HepG2 (cell line): ENCODE results near the gene CLBA1. TPM values are rescaled to one million over a fixed set of nuclear protein-coding genes. Genes with fewer than 3 reads are reported as not detected.
A peak's percentile ranks its signal among the peaks of the same experiment; 100 is the strongest.

Experiments
- ATAC-seq: fragments of 200-7000 bp; cut with Tn5 transposase; 3 replicates; pipeline ENCODE4 v1.9.1; 2020; ENCODE audit warnings: mild to moderate bottlenecking, moderate library complexity
- BruUV-seq: library from RNA; stranded (reverse); fragments of 400-500 nt; replicated peaks from 2 replicates; lab custom pipeline; 2021; lab: Mats Ljungman, UMichigan
- CTCF ChIA-PET: fragments of 300-600 bp; formaldehyde crosslinking; extraction: SDS; loops from one replicate; lab custom pipeline; 2021; ENCODE audit warnings: low total read pairs, inconsistent platforms, low intra/inter-chr PET ratio; lab: Yijun Ruan, JAX
- POLR2A ChIA-PET: fragments of 350-600 bp; sonication (Branson Sonifier 250); formaldehyde crosslinking; loops from one replicate; lab custom pipeline; 2020; ENCODE audit warnings: antibody characterized with exemption, inconsistent platforms; lab: Yijun Ruan, JAX
- DNase-seq: peaks from one replicate; pipeline ENCODE4 v3.0.0-alpha.2; 2015; ENCODE audit warnings: low spot score
- FAIRE-seq: peaks from 3 replicates; lab custom pipeline; 2011; peaks lifted over from hg19 to GRCh38; lab: Jason Lieb, UNC
- H2AFZ ChIP-seq: one replicate; pipeline ENCODE4 v1.6.1; 2011; ENCODE audit warnings: low read length, inconsistent platforms
- H3K27ac ChIP-seq: fragments of 300-600 bp; 3 replicates; pipeline ENCODE4 v1.8.0; 2011; ENCODE audit warnings: mixed run types, mild to moderate bottlenecking, mixed read lengths, low read length, inconsistent platforms; ENCODE audit not compliant: insufficient read depth; ENCODE audit errors: extremely low read length
- H3K27me3 ChIP-seq, 2 experiments: fragments of 200-600 bp in 1 of 2; 2 replicates in 1 of 2; 3 replicates in 1 of 2; pipeline versions ENCODE4 v1.6.0 to v1.8.0; 2011; ENCODE audit warnings: low read length in 2 of 2, mild to moderate bottlenecking in 2 of 2, moderate library complexity in 2 of 2, inconsistent platforms in 1 of 2; ENCODE audit not compliant: insufficient read depth in 2 of 2, control insufficient read depth in 1 of 2
- H3K36me3 ChIP-seq, 2 experiments: fragments of 200-600 bp in 1 of 2; replicated peaks in 1 of 2; 2 replicates in 1 of 2; 3 replicates in 1 of 2; pipeline versions ENCODE4 v1.5.1 to v1.8.0; 2011; ENCODE audit warnings: low read length in 2 of 2, inconsistent platforms in 1 of 2; ENCODE audit not compliant: insufficient read depth in 2 of 2, control insufficient read depth in 1 of 2
- H3K4me1 ChIP-seq: 2 replicates; pipeline ENCODE4 v1.5.1; 2012; ENCODE audit warnings: low read length, inconsistent platforms; ENCODE audit not compliant: insufficient read depth
- H3K4me2 ChIP-seq: 2 replicates; pipeline ENCODE4 v1.6.0; 2011; ENCODE audit warnings: low read depth, low read length, inconsistent platforms
- H3K4me3 ChIP-seq, 3 experiments: fragments of 200-600 bp in 1 of 3; sonication (generic), shearing (Covaris generic) in 1 of 3; replicated peaks in 1 of 3; 2 replicates each; pipeline ENCODE4 v1.5.1; 2011 to 2016; ENCODE audit warnings: low read length in 3 of 3, inconsistent platforms in 2 of 3, low read depth in 2 of 3, mild to moderate bottlenecking in 2 of 3, control low read depth in 1 of 3, mixed read lengths in 1 of 3; ENCODE audit not compliant: insufficient read depth in 1 of 3
- H3K79me2 ChIP-seq: one replicate; pipeline ENCODE4 v1.6.1; 2011; ENCODE audit warnings: low read length, inconsistent platforms; ENCODE audit not compliant: insufficient read depth
- H3K9ac ChIP-seq: 2 replicates; pipeline ENCODE4 v1.6.0; 2011; ENCODE audit warnings: mild to moderate bottlenecking, low read depth, low read length, inconsistent platforms; ENCODE audit not compliant: insufficient read depth
- H3K9me3 ChIP-seq: 2 replicates; pipeline ENCODE4 v1.5.1; 2012; ENCODE audit warnings: mild to moderate bottlenecking, low read length
- H4K20me1 ChIP-seq: 2 replicates; pipeline ENCODE4 v1.6.0; 2011; ENCODE audit warnings: inconsistent platforms, mild to moderate bottlenecking, low read length, moderate library complexity; ENCODE audit not compliant: insufficient read depth
- ARNT ChIP-seq: fragments of 450-650 bp; IDR thresholded peaks from 2 replicates; pipeline ENCODE4 v1.6.1; 2017
- CAMTA2 ChIP-seq: sonication (generic); formaldehyde crosslinking; IDR thresholded peaks from 2 replicates; pipeline ENCODE4 v1.4.0; 2020; ENCODE audit warnings: mild to moderate bottlenecking, missing genetic modification reagents, borderline replicate concordance
- MXI1 ChIP-seq: IDR thresholded peaks from 3 replicates; pipeline ENCODE4 v1.6.1; 2012; ENCODE audit warnings: low read depth, low read length, inconsistent platforms, borderline replicate concordance
- NFE2 ChIP-seq: sonication (generic); formaldehyde crosslinking; IDR thresholded peaks from 2 replicates; pipeline ENCODE4 v1.4.0; 2020; ENCODE audit warnings: missing genetic modification reagents
- PPARG ChIP-seq: conservative IDR thresholded peaks from 2 replicates; pipeline ENCODE4 v1.6.1; 2016; ENCODE audit warnings: missing biosample characterization, missing genetic modification reagents
- WIZ ChIP-seq: sonication (generic); formaldehyde crosslinking; IDR thresholded peaks from 2 replicates; pipeline ENCODE4 v1.5.1; 2020; ENCODE audit warnings: mild to moderate bottlenecking, missing genetic modification reagents
- ZC3H4 ChIP-seq: sonication (generic); formaldehyde crosslinking; IDR thresholded peaks from 2 replicates; pipeline ENCODE4 v1.4.0; 2020; ENCODE audit warnings: missing genetic modification reagents, borderline replicate concordance
- ZNF230 ChIP-seq: sonication (generic); formaldehyde crosslinking; IDR thresholded peaks from 2 replicates; pipeline ENCODE4 v1.4.0; 2020; ENCODE audit warnings: mild to moderate bottlenecking, missing genetic modification reagents
- ZNF260 ChIP-seq: sonication (generic); formaldehyde crosslinking; IDR thresholded peaks from 2 replicates; pipeline ENCODE4 v1.4.0; 2020; ENCODE audit warnings: missing genetic modification reagents, low read depth, mild to moderate bottlenecking, borderline replicate concordance
- ZNF30 ChIP-seq: sonication (generic); formaldehyde crosslinking; IDR thresholded peaks from 2 replicates; pipeline ENCODE4 v1.5.0; 2020; ENCODE audit warnings: mild to moderate bottlenecking, missing genetic modification reagents
- ZNF501 ChIP-seq: sonication (generic); formaldehyde crosslinking; IDR thresholded peaks from 2 replicates; pipeline ENCODE4 v1.5.1; 2020; ENCODE audit warnings: mild to moderate bottlenecking, moderate library complexity, missing genetic modification reagents
- ZNF607 ChIP-seq: sonication (generic); formaldehyde crosslinking; IDR thresholded peaks from 2 replicates; pipeline ENCODE4 v1.5.1; 2020; ENCODE audit warnings: missing genetic modification reagents, mild to moderate bottlenecking, borderline replicate concordance
- ZNF614 ChIP-seq: IDR thresholded peaks from 2 replicates; pipeline ENCODE4 v1.6.1; 2018; ENCODE audit warnings: missing biosample characterization, missing genetic modification reagents, inconsistent platforms, borderline replicate concordance
- ZNF775 ChIP-seq: sonication (generic); formaldehyde crosslinking; IDR thresholded peaks from 2 replicates; pipeline ENCODE4 v1.4.0; 2020; ENCODE audit warnings: missing genetic modification reagents, mild to moderate bottlenecking, moderate library complexity, borderline replicate concordance
- WGBS: methylation state at CpG from one replicate; pipeline ENCODE4 v1.1.6; 2017; ENCODE audit warnings: low lambda C conversion rate; 5-methylcytosine and 5-hydroxymethylcytosine counted together
- in situ Hi-C: cut with HindIII; loops from 2 replicates; pipeline ENCODE4 v1.10.0; 2017; ENCODE audit warnings: low pct_unique_long_range_greater_than_20kb; ENCODE audit not compliant: extremely low pct_ligation_motif_present
- intact Hi-C: fragments of 100-400 bp; cut with micrococcal nuclease; formaldehyde crosslinking; loops from one replicate; pipeline ENCODE4 v1.10.0; 2022; ENCODE audit not compliant: unreplicated experiment
- polyA plus RNA-seq, 8 experiments: library from polyadenylated mRNA; depleted of rRNA in 3 of 8; stranded (reverse) in 7 of 8; unstranded in 1 of 8; fragments of >200 nt; fragmentation: Illumina TruSeq in 4 of 8; extraction: Trizol in 4 of 8; gene quantifications; 2 replicates each; pipeline versions ENCODE4 v1.2.1 to v1.2.3, GENCODE V29; 2011 to 2016; ENCODE audit warnings: low read depth in 4 of 8, missing spikeins in 1 of 8, mixed read lengths in 1 of 8; ENCODE audit not compliant: insufficient read depth in 1 of 8
- total RNA-seq, 5 experiments: library from RNA; depleted of rRNA; stranded (reverse); fragments of >200 nt; fragmentation: Illumina TruSeq; extraction: Trizol; gene quantifications; 2 replicates each; pipeline ENCODE4 v1.2.3, GENCODE V29; 2016; ENCODE audit warnings: low read depth in 1 of 5
- TF ChIP-seq, protein P1 (sequence below): sonication (generic); formaldehyde crosslinking; IDR thresholded peaks from 2 replicates; pipeline ENCODE4 v1.4.0; 2020; ENCODE audit warnings: missing genetic modification reagents, borderline replicate concordance
- TF ChIP-seq, protein P2 (sequence below): sonication (generic); formaldehyde crosslinking; IDR thresholded peaks from 2 replicates; pipeline ENCODE4 v1.5.0; 2020; ENCODE audit warnings: missing genetic modification reagents, mild to moderate bottlenecking, borderline replicate concordance

CLBA1 gene
- total and polyA plus RNA-seq, 2 of the 13 experiments (the other 11 are each of a cell fraction or from before 2014, with no cell fraction given), result 1.2 to 1.4 TPM

DNA sequence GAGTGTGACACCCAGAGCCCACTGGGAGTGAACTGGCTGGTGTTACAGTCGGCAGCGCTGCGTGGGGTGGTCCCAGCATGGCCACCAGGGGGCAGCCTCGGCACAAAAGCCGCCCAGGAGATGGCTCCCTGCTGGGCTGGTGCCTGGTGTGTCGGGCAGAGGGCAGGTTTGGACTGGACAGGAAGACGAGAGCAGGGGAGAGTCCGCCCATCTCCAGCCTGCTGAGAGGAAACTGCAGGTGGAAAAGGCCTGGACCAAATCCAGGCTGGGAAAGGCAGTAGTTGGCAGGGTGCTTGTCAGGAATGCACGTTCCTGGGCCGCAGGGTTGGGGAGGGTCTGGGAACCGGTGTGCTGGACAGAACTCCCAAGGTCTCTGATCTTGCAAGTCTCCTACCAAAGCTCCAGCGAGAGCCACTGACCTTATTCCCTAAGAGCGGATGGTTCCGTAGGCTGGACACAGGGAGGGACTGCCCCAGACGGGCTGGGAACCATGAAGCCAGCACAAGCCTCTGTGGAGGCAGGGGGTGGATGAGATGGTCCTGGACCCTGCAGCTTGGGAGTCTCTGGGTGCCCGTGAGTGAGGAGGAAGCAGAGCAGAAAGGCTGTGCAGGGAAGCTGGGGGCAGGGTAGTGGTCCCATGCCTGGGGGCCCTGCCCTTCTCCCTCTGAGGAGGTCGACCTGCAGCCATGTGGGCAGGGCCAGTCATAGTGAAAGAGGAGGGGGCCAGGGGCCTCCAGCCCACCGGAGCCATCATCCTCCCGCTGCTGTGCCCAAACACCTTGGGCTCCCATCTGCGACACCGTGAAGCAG lies 9.2 kb upstream of the CLBA1 start:
- POLR2A ChIA-PET, result interaction anchor here (1.7 kb wide), 1 partner anchor 45 kb away, joined by 5 read pairs; the partner anchor contains the start of gene CDCA4
- BruUV-seq, result no TSS peak
- H3K9me3 ChIP-seq, result no peaks in the 10 kb centered on the region
- peak overlapping the region in 1 of 3 experiments; percentile 42; a peak in 1 of 6 replicates for H3K4me3 ChIP-seq
- in situ Hi-C loops, result no loop called here
- H3K27me3 ChIP-seq, result peaks cover 12 to 82% of the 10 kb centered on the region in 2 experiments
- no peak overlapping the region for H3K27ac ChIP-seq
- DNase-seq (peak; percentile 66), FAIRE-seq (peak; percentile 66), ATAC-seq (peak; percentile 74)
- H2AFZ ChIP-seq, result no peak overlapping the region
- no peaks in the 10 kb centered on the region for H3K36me3 ChIP-seq
- WGBS, result 49% methylated on average over 10 of the region's 21 CpGs
- CTCF ChIA-PET, result interaction anchor here (1.4 to 6.7 kb wide), 2 partner anchors 69 to 110 kb away, joined by 4 to 146 read pairs; no protein-coding TSS in a partner anchor
- H3K9ac ChIP-seq, result no peak overlapping the region
- no peaks in the 10 kb centered on the region for H4K20me1 ChIP-seq
- H3K4me1 ChIP-seq, result peaks cover 53% of the 10 kb centered on the region
- intact Hi-C loops, result loop anchor here (1.0 to 5.0 kb wide), 2 partner anchors 46 to 69 kb away; partner anchors contain the start of gene CDCA4
- H3K79me2 ChIP-seq, result no peaks in the 10 kb centered on the region
- H3K4me2 ChIP-seq, result peak overlapping the region; percentile 52
- no peak for TF ChIP-seq CAMTA2 (CRISPR knock-in tag)
- TF ChIP-seq PPARG (CRISPR knock-in tag), result peak; percentile 27; the same call in 1 of the 2 replicates
- TF ChIP-seq ZNF501, result no peak
- TF ChIP-seq ZC3H4 (CRISPR knock-in tag), result no peak
- TF ChIP-seq, protein P1, sequence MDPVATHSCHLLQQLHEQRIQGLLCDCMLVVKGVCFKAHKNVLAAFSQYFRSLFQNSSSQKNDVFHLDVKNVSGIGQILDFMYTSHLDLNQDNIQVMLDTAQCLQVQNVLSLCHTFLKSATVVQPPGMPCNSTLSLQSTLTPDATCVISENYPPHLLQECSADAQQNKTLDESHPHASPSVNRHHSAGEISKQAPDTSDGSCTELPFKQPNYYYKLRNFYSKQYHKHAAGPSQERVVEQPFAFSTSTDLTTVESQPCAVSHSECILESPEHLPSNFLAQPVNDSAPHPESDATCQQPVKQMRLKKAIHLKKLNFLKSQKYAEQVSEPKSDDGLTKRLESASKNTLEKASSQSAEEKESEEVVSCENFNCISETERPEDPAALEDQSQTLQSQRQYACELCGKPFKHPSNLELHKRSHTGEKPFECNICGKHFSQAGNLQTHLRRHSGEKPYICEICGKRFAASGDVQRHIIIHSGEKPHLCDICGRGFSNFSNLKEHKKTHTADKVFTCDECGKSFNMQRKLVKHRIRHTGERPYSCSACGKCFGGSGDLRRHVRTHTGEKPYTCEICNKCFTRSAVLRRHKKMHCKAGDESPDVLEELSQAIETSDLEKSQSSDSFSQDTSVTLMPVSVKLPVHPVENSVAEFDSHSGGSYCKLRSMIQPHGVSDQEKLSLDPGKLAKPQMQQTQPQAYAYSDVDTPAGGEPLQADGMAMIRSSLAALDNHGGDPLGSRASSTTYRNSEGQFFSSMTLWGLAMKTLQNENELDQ (CRISPR knock-in tag), result no peak
- TF ChIP-seq, protein P2, sequence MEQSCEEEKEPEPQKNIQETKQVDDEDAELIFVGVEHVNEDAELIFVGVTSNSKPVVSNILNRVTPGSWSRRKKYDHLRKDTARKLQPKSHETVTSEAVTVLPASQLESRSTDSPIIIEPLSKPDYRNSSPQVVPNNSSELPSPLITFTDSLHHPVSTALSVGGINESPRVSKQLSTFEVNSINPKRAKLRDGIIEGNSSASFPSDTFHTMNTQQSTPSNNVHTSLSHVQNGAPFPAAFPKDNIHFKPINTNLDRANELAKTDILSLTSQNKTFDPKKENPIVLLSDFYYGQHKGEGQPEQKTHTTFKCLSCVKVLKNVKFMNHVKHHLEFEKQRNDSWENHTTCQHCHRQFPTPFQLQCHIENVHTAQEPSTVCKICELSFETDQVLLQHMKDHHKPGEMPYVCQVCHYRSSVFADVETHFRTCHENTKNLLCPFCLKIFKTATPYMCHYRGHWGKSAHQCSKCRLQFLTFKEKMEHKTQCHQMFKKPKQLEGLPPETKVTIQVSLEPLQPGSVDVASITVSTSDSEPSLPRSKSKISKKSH, result no peak
- no peak; the same call in 2 of the 3 replicates for TF ChIP-seq MXI1
- no peak for TF ChIP-seq ZNF607
- TF ChIP-seq ARNT, result no peak
- TF ChIP-seq ZNF775, result no peak
- TF ChIP-seq WIZ, result no peak
- TF ChIP-seq NFE2 (CRISPR knock-in tag), result no peak
- TF ChIP-seq ZNF30, result no peak
- no peak for TF ChIP-seq ZNF614
- no peak for TF ChIP-seq ZNF260
- TF ChIP-seq ZNF230 (CRISPR knock-in tag), result no peak
